ENCODE data around the gene TOP3A.
"Not testable (repeated sequence)": the region's sequence is repeated elsewhere in the genome, so short reads cannot be mapped to it uniquely, and the experiment has no call there.

- TF ChIP-seq CTCF (IDR thresholded peaks at IDR 0.05); ZBTB21 (CRISPR knock-in tag; IDR thresholded peaks at IDR 0.05; ENCODE audit: borderline replicate concordance); ZNF232 (CRISPR knock-in tag; IDR thresholded peaks at IDR 0.05); ZNF263 (CRISPR knock-in tag; IDR thresholded peaks at IDR 0.05; ENCODE audit: low read depth); ELF4 (CRISPR knock-in tag; IDR thresholded peaks at IDR 0.05; ENCODE audit: low read depth); ZNF416 (CRISPR knock-in tag; IDR thresholded peaks at IDR 0.05); AFF4 (CRISPR knock-in tag; IDR thresholded peaks at IDR 0.05; ENCODE audit: borderline replicate concordance); FOXK1 (CRISPR knock-in tag; IDR thresholded peaks at IDR 0.05); NFYB (CRISPR knock-in tag; conservative IDR thresholded peaks at IDR 0.05; ENCODE audit: low read depth): not testable (repeated sequence)
Measured at GRCh38 chr17:18338158-18338557, 23.4 kb upstream of the TOP3A start.

All from WTC11 (cell line).